ENCODE measurements around the gene NEURL1B.

Gene NEURL1B

GRCh38 chr5:172722327-172722815, 81.3 kb downstream of the NEURL1B start:
- Mint-ChIP-seq H3K4me3 (no peak overlapping the region), H3K36me3 (ENCODE audit: low read depth) (no peaks in the 10 kb centered on the region), H3K9me3 (no peaks in the 10 kb centered on the region), H3K4me1 (peaks cover 7% of the 10 kb centered on the region), H3K27ac (peak overlapping the region in 1 of 3 experiments; percentile 37), H3K27me3 (ENCODE audit: low read depth) (peaks cover 14% of the 10 kb centered on the region)
- TF ChIP-seq CTCF (IDR thresholded peaks at IDR 0.05; ENCODE audit: unreplicated experiment in 3 of 3): no peak

GRCh38 chr5:172723508-172723907, 82.4 kb downstream of the NEURL1B start:
- Mint-ChIP-seq H3K9me3 (no peaks in the 10 kb centered on the region), H3K36me3 (ENCODE audit: low read depth) (no peaks in the 10 kb centered on the region), H3K4me1 (peaks cover 10% of the 10 kb centered on the region), H3K27ac (no peak overlapping the region), H3K4me3 (no peak overlapping the region), H3K27me3 (ENCODE audit: low read depth) (peaks cover 14% of the 10 kb centered on the region)
- TF ChIP-seq CTCF (IDR thresholded peaks at IDR 0.05; ENCODE audit: unreplicated experiment in 3 of 3): no peak

GRCh38 chr5:172724242-172725183, 83.5 kb downstream of the NEURL1B start:
- H3K4me1 Mint-ChIP-seq: peaks cover 10% of the 10 kb centered on the region
- no peak overlapping the region for H3K27ac Mint-ChIP-seq
- TF ChIP-seq CTCF (IDR thresholded peaks at IDR 0.05; ENCODE audit: unreplicated experiment in 3 of 3): no peak
- no peaks in the 10 kb centered on the region for H3K9me3 Mint-ChIP-seq
- H3K4me3 Mint-ChIP-seq: no peak overlapping the region
- peaks cover 20% of the 10 kb centered on the region for H3K27me3 Mint-ChIP-seq (ENCODE audit: low read depth)
- no peaks in the 10 kb centered on the region for H3K36me3 Mint-ChIP-seq (ENCODE audit: low read depth)

- Mint-ChIP-seq H3K4me3 (no peak overlapping the region), H3K27ac (no peak overlapping the region), H3K4me1 (peaks cover 10% of the 10 kb centered on the region), H3K27me3 (ENCODE audit: low read depth) (peaks cover 18% of the 10 kb centered on the region), H3K36me3 (ENCODE audit: low read depth) (no peaks in the 10 kb centered on the region), H3K9me3 (no peaks in the 10 kb centered on the region)
- no peak for TF ChIP-seq CTCF (IDR thresholded peaks at IDR 0.05; ENCODE audit: unreplicated experiment in 3 of 3)
These were observed 84.2 kb downstream of the NEURL1B start for GRCh38 chr5:172725273-172725672.

GRCh38 chr5:172725785-172726184, 84.7 kb downstream of the NEURL1B start:
- Mint-ChIP-seq H3K4me3 (no peak overlapping the region), H3K27me3 (ENCODE audit: low read depth) (peaks cover 18% of the 10 kb centered on the region), H3K4me1 (peaks cover 10% of the 10 kb centered on the region), H3K9me3 (no peaks in the 10 kb centered on the region), H3K36me3 (ENCODE audit: low read depth) (no peaks in the 10 kb centered on the region), H3K27ac (no peak overlapping the region)
- no peak for TF ChIP-seq CTCF (IDR thresholded peaks at IDR 0.05; ENCODE audit: unreplicated experiment in 3 of 3)
